ENCODE measurements around the gene APOO.

DNA sequence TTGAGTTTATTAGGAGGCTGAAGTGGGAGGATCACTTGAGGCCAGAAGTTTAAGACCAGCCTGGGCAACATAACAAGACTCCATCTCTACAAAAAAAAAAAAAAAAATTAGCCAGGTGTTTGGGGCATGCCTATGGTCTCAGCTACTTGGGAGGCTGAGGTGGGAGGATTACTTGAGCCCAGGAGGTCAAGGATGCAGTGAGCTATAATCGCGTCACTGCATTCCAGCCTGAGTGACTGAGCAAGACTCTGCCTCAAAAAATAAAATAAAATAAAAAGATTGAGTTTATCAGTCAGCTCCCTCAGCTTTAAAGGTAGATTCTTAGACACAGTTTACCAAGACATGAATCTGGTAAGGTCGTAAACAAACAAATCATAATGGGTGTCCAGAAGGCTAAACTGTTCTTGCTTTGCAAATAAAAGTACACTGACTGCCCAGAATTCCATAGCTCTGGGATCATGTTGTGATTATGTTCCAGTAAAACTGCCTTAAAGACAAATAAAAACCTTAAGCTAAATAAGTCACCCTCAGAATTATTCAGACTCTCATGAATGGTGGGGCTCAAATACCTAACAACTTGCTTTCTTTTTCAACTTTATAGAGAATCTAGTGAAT lies 18.7 kb downstream of the APOO start:
- TF ChIP-seq CTCF (IDR thresholded peaks at IDR 0.05 in 4 of 5, conservative IDR thresholded peaks at IDR 0.05 in 1 of 5) (no peak), POLR2A (IDR thresholded peaks at IDR 0.05) (no peak)

All from gastrocnemius medialis (tissue), 4 donors.